H9 (cell line): ENCODE data around the gene PIGBOS1. TPM values are rescaled to one million over a fixed set of nuclear protein-coding genes. Genes with fewer than 3 reads are reported as not detected.
"Not testable (repeated sequence)": the region's sequence is repeated elsewhere in the genome, so short reads cannot be mapped to it uniquely, and the experiment has no call there.

Source experiments
- DNase-seq: peaks from one replicate; pipeline ENCODE4 v3.0.0-alpha.2; 2017
- H2AFZ ChIP-seq: one replicate; pipeline ENCODE4 v1.6.1; 2013; ENCODE audit warnings: mild to moderate bottlenecking, low read length, control low read depth, moderate library complexity
- H2AK5ac ChIP-seq: 2 replicates; pipeline ENCODE4 v1.6.1; 2013; ENCODE audit warnings: low read length, control low read depth, mixed read lengths; ENCODE audit not compliant: insufficient read length
- H2BK120ac ChIP-seq: one replicate; pipeline ENCODE4 v1.6.1; 2013; ENCODE audit warnings: low read depth, mild to moderate bottlenecking, low read length, control low read depth, inconsistent platforms; ENCODE audit not compliant: poor library complexity, severe bottlenecking
- H2BK12ac ChIP-seq: 2 replicates; pipeline ENCODE4 v1.6.1; 2013; ENCODE audit warnings: low read length, control low read depth, mixed read lengths, low read depth; ENCODE audit not compliant: insufficient read length
- H2BK15ac ChIP-seq: 2 replicates; pipeline ENCODE4 v1.6.1; 2013; ENCODE audit warnings: low read depth, low read length, control low read depth
- H2BK20ac ChIP-seq: one replicate; pipeline ENCODE4 v1.6.1; 2013; ENCODE audit warnings: low read depth, mild to moderate bottlenecking, low read length, control low read depth, inconsistent platforms; ENCODE audit not compliant: poor library complexity, severe bottlenecking
- H2BK5ac ChIP-seq: 2 replicates; pipeline ENCODE4 v1.6.1; 2013; ENCODE audit warnings: low read length, control low read depth, mixed read lengths; ENCODE audit not compliant: insufficient read length
- H3K14ac ChIP-seq: 2 replicates; pipeline ENCODE4 v1.6.1; 2013; ENCODE audit warnings: low read length, control low read depth; ENCODE audit not compliant: insufficient read depth
- H3K18ac ChIP-seq: 2 replicates; pipeline ENCODE4 v1.6.1; 2013; ENCODE audit warnings: low read depth, mild to moderate bottlenecking, mixed read lengths, low read length, control low read depth; ENCODE audit not compliant: insufficient read length
- H3K23ac ChIP-seq: 2 replicates; pipeline ENCODE4 v1.6.1; 2013; ENCODE audit warnings: low read length, control low read depth, mixed read lengths, low read depth; ENCODE audit not compliant: insufficient read length
- H3K23me2 ChIP-seq: 2 replicates; pipeline ENCODE4 v1.6.1; 2013; ENCODE audit warnings: low read depth, mild to moderate bottlenecking, mixed read lengths, low read length, control low read depth; ENCODE audit not compliant: insufficient read length, poor library complexity, severe bottlenecking
- H3K27ac ChIP-seq: 2 replicates; pipeline ENCODE4 v1.5.1; 2013; ENCODE audit warnings: low read length, control low read depth, mixed read lengths, low read depth; ENCODE audit not compliant: insufficient read length
- H3K27me3 ChIP-seq: 2 replicates; pipeline ENCODE4 v1.6.1; 2013; ENCODE audit warnings: low read length, control low read depth, inconsistent platforms; ENCODE audit not compliant: insufficient read depth
- H3K4ac ChIP-seq: 2 replicates; pipeline ENCODE4 v1.6.1; 2013; ENCODE audit warnings: low read depth, mild to moderate bottlenecking, control low read depth, inconsistent platforms, low read length, moderate library complexity
- H3K4me1 ChIP-seq: 2 replicates; pipeline ENCODE4 v1.6.1; 2013; ENCODE audit warnings: low read length, control low read depth, inconsistent platforms; ENCODE audit not compliant: insufficient read depth
- H3K4me2 ChIP-seq: 2 replicates; pipeline ENCODE4 v1.6.1; 2013; ENCODE audit warnings: low read length, control low read depth, mixed read lengths; ENCODE audit not compliant: insufficient read length, insufficient read depth
- H3K56ac ChIP-seq: 2 replicates; pipeline ENCODE4 v1.6.1; 2013; ENCODE audit warnings: low read depth, mild to moderate bottlenecking, mixed read lengths, low read length, control low read depth; ENCODE audit not compliant: insufficient read length
- H3K79me1 ChIP-seq: 2 replicates; pipeline ENCODE4 v1.6.1; 2013; ENCODE audit warnings: low read depth, mild to moderate bottlenecking, moderate library complexity, low read length, control low read depth, inconsistent platforms; ENCODE audit not compliant: insufficient read depth, poor library complexity, severe bottlenecking
- H3K79me2 ChIP-seq: 2 replicates; pipeline ENCODE4 v1.6.1; 2013; ENCODE audit warnings: low read length, control low read depth, inconsistent platforms; ENCODE audit not compliant: insufficient read depth
- H3K9ac ChIP-seq: 2 replicates; pipeline ENCODE4 v1.6.1; 2013; ENCODE audit warnings: low read length, control low read depth, mixed read lengths; ENCODE audit not compliant: insufficient read length; ENCODE audit errors: extremely low read depth
- H3K9me3 ChIP-seq: one replicate; pipeline ENCODE4 v1.6.1; 2013; ENCODE audit warnings: low read depth, low read length, inconsistent platforms; ENCODE audit not compliant: control insufficient read depth
- H3T11ph ChIP-seq: one replicate; pipeline ENCODE4 v1.6.1; 2013; ENCODE audit warnings: mild to moderate bottlenecking, low read length, control low read depth, inconsistent platforms
- H4K20me1 ChIP-seq: one replicate; pipeline ENCODE4 v1.6.1; 2013; ENCODE audit not compliant: control insufficient read depth, insufficient read length, insufficient read depth
- H4K5ac ChIP-seq: 2 replicates; pipeline ENCODE4 v1.6.1; 2013; ENCODE audit warnings: low read depth, mild to moderate bottlenecking, mixed read lengths, low read length, control low read depth; ENCODE audit not compliant: insufficient read length
- H4K8ac ChIP-seq: replicated peaks from 2 replicates; pipeline ENCODE4 v1.6.1; 2013; ENCODE audit warnings: low read length, control low read depth, mixed read lengths, low read depth; ENCODE audit not compliant: insufficient read length
- H4K91ac ChIP-seq: 2 replicates; pipeline ENCODE4 v1.6.1; 2013; ENCODE audit warnings: low read depth, mild to moderate bottlenecking, moderate library complexity, mixed read lengths, low read length, control low read depth; ENCODE audit not compliant: insufficient read length
- H3K27ac Mint-ChIP-seq, 3 experiments: 2 replicates in 2 of 3; 3 replicates in 1 of 3; pipeline ENCODE4 v1.8.0; 2020 to 2021; ENCODE audit warnings: mixed read lengths in 3 of 3, mild to moderate bottlenecking in 1 of 3, moderate library complexity in 1 of 3
- H3K27me3 Mint-ChIP-seq: 2 replicates; pipeline ENCODE4 v1.8.0; 2021; ENCODE audit warnings: low read depth, mild to moderate bottlenecking, moderate library complexity, mixed read lengths
- H3K36me3 Mint-ChIP-seq, 3 experiments: 2 replicates in 2 of 3; 3 replicates in 1 of 3; pipeline ENCODE4 v1.8.0; 2020 to 2021; ENCODE audit warnings: low read depth in 3 of 3, mixed read lengths in 3 of 3; ENCODE audit not compliant: insufficient read depth in 1 of 3
- H3K4me1 Mint-ChIP-seq, 2 experiments: 2 replicates each; pipeline ENCODE4 v1.8.0; 2020; ENCODE audit warnings: mixed read lengths in 2 of 2
- H3K4me3 Mint-ChIP-seq, 2 experiments: 2 replicates in 1 of 2; 3 replicates in 1 of 2; pipeline ENCODE4 v1.8.0; 2020 to 2021; ENCODE audit warnings: mild to moderate bottlenecking in 2 of 2, mixed read lengths in 2 of 2, moderate library complexity in 1 of 2
- H3K9me3 Mint-ChIP-seq, 2 experiments: 2 replicates in 1 of 2; 3 replicates in 1 of 2; pipeline ENCODE4 v1.8.0; 2020; ENCODE audit warnings: mild to moderate bottlenecking in 2 of 2, mixed read lengths in 2 of 2, moderate library complexity in 1 of 2
- WGBS: extraction: QIAGEN DNeasy Blood & Tissue Kit; methylation state at CpG from one replicate; pipeline ENCODE4 v1.1.7; 2013; ENCODE audit warnings: missing lambda C conversion rate, low lambda C conversion rate, mixed read lengths; ENCODE audit not compliant: insufficient read length; ENCODE audit errors: extremely low coverage; 5-methylcytosine and 5-hydroxymethylcytosine counted together
- total RNA-seq: library from RNA; stranded (reverse); gene quantifications from 2 replicates; pipeline ENCODE4 v1.2.1, GENCODE V29; 2021
- TF ChIP-seq, protein P1 (sequence below): fragments of 200-600 bp; sonication (generic); conservative IDR thresholded peaks from 3 replicates; pipeline ENCODE4 v1.8.0; 2021; ENCODE audit warnings: antibody characterized with exemption, mild to moderate bottlenecking

The PIGBOS1 gene
- total RNA-seq, 1 experiment from 2014 or later, result 10.4 TPM

DNA sequence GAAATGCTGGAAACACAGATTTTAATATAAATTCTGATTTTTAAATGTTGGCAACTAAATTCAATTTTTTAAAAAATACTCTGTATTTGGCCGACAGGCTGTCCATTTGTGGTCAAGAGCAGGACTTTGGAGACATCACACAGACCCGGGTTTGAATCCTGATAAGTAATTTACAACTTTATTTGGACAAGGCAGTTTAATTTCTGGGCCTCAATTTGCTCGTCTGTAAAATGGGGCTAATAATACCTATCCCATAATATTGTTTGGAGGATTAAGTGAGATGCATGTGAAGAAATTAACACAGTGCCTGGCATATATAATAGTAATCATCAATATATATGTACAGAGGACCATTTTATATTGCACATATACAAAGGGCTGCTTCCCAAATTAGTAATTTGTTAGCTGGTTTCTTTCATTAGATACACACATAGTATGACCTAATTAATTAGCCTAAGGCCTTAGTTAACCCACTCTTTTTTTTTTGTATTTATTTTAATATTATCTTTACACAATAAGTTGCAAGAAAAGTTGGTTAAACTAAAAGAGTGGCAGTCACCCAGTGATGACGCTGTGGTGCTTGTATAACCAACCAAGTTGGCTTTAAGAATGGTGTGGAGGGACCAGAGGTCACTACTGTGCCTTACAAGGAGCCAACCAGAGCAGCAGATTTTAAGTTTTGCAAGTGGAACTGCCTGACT lies 764 bp upstream of the PIGBOS1 start:
- peak overlapping the region; percentile 91 to 98 for H3K4me3 Mint-ChIP-seq

DNA sequence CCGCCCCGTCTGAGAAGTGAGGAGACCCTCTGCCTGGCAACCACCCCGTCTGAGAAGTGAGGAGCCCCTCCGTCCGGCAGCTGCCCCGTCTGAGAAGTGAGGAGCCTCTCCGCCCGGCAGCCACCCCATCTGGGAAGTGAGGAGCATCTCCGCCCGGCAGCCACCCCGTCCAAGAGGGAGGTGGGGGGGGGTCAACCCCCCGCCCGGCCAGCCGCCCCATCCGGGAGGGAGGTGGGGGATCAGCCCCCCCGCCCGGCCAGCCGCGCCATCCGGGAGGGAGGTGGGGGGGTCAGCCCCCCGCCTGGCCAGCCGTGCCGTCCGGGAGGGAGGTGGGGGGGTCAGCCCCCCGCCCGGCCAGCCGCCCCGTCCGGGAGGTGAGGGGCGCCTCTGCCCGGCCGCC lies 16.1 kb downstream of the PIGBOS1 start:
- H3K79me1 ChIP-seq, H3K56ac ChIP-seq, H3K79me2 ChIP-seq, H4K8ac ChIP-seq, H3K23ac ChIP-seq, H2AK5ac ChIP-seq, H4K5ac ChIP-seq, H2BK5ac ChIP-seq, H3K9me3 ChIP-seq, H3K27ac ChIP-seq, H3T11ph ChIP-seq, H3K4ac ChIP-seq, H3K23me2 ChIP-seq, H2AFZ ChIP-seq, H3K4me1 ChIP-seq, H2BK15ac ChIP-seq, H2BK12ac ChIP-seq, H3K4me2 ChIP-seq, H3K9ac ChIP-seq, H3K4me1 Mint-ChIP-seq, H3K27me3 ChIP-seq, H2BK120ac ChIP-seq, H3K4me3 Mint-ChIP-seq, H3K18ac ChIP-seq, H3K27ac Mint-ChIP-seq, H3K27me3 Mint-ChIP-seq, DNase-seq, H4K91ac ChIP-seq, H3K14ac ChIP-seq, H4K20me1 ChIP-seq, H2BK20ac ChIP-seq: not testable (repeated sequence)
- whole genome bisulfite sequencing, result no CpG with 5 or more reads among the region's 32 CpGs
- H3K36me3 Mint-ChIP-seq, result peaks cover 10 to 25% (median 19%) of the 10 kb centered on the region in 3 experiments; a peak in 6 of 7 replicates
- H3K9me3 Mint-ChIP-seq, result peaks cover 36 to 40% of the 10 kb centered on the region in 2 experiments

More for the DNA sequence above, 764 bp upstream of the PIGBOS1 start:
- no peak overlapping the region for H4K91ac ChIP-seq
- H3K27me3 ChIP-seq, result no peaks in the 10 kb centered on the region
- H3T11ph ChIP-seq, result no peak overlapping the region
- no peak overlapping the region for H3K56ac ChIP-seq
- Mint-ChIP-seq H3K27ac (peak overlapping the region in 1 of 3 experiments; percentile 96; a peak in 1 of 7 replicates), H3K9me3 (no peaks in the 10 kb centered on the region), H3K4me1 (peaks cover 26 to 31% of the 10 kb centered on the region in 2 experiments), H3K27me3 (no peaks in the 10 kb centered on the region), H3K36me3 (peaks cover 0 to 7% (median 3%) of the 10 kb centered on the region in 3 experiments; a peak in 5 of 7 replicates)
- peak overlapping the region; percentile 64 for H3K4me2 ChIP-seq
- no peak overlapping the region for H4K8ac ChIP-seq
- no peak overlapping the region for H2BK20ac ChIP-seq
- no peak overlapping the region for H3K23ac ChIP-seq
- no peak overlapping the region for H3K14ac ChIP-seq
- H3K79me1 ChIP-seq, result no peaks in the 10 kb centered on the region
- no peak overlapping the region for H2BK15ac ChIP-seq
- H3K23me2 ChIP-seq, result peaks cover 4% of the 10 kb centered on the region
- no peak overlapping the region for H3K27ac ChIP-seq
- DNase-seq, result no peak
- WGBS, result no CpG with 5 or more reads among the region's 4 CpGs
- no peaks in the 10 kb centered on the region for H4K20me1 ChIP-seq
- TF ChIP-seq, protein P1, sequence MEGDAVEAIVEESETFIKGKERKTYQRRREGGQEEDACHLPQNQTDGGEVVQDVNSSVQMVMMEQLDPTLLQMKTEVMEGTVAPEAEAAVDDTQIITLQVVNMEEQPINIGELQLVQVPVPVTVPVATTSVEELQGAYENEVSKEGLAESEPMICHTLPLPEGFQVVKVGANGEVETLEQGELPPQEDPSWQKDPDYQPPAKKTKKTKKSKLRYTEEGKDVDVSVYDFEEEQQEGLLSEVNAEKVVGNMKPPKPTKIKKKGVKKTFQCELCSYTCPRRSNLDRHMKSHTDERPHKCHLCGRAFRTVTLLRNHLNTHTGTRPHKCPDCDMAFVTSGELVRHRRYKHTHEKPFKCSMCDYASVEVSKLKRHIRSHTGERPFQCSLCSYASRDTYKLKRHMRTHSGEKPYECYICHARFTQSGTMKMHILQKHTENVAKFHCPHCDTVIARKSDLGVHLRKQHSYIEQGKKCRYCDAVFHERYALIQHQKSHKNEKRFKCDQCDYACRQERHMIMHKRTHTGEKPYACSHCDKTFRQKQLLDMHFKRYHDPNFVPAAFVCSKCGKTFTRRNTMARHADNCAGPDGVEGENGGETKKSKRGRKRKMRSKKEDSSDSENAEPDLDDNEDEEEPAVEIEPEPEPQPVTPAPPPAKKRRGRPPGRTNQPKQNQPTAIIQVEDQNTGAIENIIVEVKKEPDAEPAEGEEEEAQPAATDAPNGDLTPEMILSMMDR, result no peak
- no peak overlapping the region for H3K18ac ChIP-seq
- no peaks in the 10 kb centered on the region for H3K4me1 ChIP-seq
- H2BK12ac ChIP-seq, result no peak overlapping the region
- H2AFZ ChIP-seq, result peak overlapping the region; percentile 53
- H3K9me3 ChIP-seq, result no peaks in the 10 kb centered on the region
- no peak overlapping the region for H2BK120ac ChIP-seq
- no peak overlapping the region for H2BK5ac ChIP-seq
- H3K9ac ChIP-seq, result no peak overlapping the region
- no peak overlapping the region for H4K5ac ChIP-seq
- H3K4ac ChIP-seq, result no peak overlapping the region
- H2AK5ac ChIP-seq, result no peak overlapping the region
- no peaks in the 10 kb centered on the region for H3K79me2 ChIP-seq
